Thyroid gland (tissue), 4 donors: ENCODE results near the gene APBA1.

Experiments
- CTCF ChIP-seq, 6 experiments: fragments of 200-600 bp in 3 of 6; fragments of 450-650 bp in 3 of 6; sonication (generic) in 3 of 6; IDR thresholded peaks; one replicate each; pipeline ENCODE4 v1.5.1; 2016 to 2019; ENCODE audit warnings: antibody characterized with exemption in 6 of 6, mild to moderate bottlenecking in 2 of 6, inconsistent platforms in 1 of 6, moderate library complexity in 1 of 6
- POLR2A ChIP-seq, 2 donors: fragments of 450-650 bp; IDR thresholded peaks; one replicate each; pipeline ENCODE4 v1.6.1; 2017; ENCODE audit warnings: antibody characterized with exemption in 2 of 2, mild to moderate bottlenecking in 2 of 2, moderate library complexity in 1 of 2

- TF ChIP-seq CTCF (IDR thresholded peaks at IDR 0.05), result no peak
- TF ChIP-seq POLR2A (IDR thresholded peaks at IDR 0.05), result no peak
These were observed 55.2 kb downstream of the APBA1 start for GRCh38 chr9:69617006-69617405.
